C1 segment of cervical spinal cord (tissue), 14 donors: ENCODE measurements around the gene PTPRM.

Experiments used
- DNase-seq, 14 donors: peaks; one replicate each; lab custom pipeline; 2025; lab: John Stamatoyannopoulos, UW

PTPRM gene

DNA sequence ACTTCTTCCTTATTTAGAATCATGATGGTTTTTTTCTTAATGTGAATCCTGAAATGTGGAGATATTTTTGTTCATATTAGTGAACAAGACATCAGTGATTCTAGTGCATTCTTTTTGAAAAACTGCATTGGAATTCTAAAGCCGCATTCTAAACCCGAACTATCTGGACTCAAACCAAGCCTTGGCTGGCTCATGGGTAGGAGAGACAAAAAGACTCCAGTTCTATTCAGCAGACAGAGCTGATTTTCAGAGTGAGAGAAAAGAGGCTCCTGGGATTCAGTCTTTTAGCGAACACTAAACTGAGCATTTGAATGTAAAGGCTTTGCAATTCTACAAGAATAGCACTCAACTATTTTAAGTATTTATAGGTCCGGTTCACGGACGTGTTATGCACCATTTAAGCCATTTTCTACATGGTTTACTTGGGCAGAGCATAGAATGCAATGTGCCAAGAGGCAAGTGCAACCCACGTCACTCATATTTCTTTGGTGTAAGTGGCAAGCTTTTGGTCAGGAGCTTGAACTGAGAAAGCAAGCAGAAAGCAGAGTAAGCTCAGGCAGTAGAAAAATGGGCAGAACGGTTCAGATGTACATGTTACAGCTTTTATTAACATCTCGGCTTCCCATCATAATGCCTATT is 814.8 kb downstream of the PTPRM start:
- peak in 1 of 14 donors; percentile 19 for DNase-seq

GRCh38 chr18:8385400-8385799 is 818.3 kb downstream of the PTPRM start:
- DNase-seq = no peak

GRCh38 chr18:8386669-8387380 is 819.7 kb downstream of the PTPRM start:
- no peak for DNase-seq

- DNase-seq = peak in 7 of 14 donors; percentile 8 to 43 (median 28)
These were observed 822.5 kb downstream of the PTPRM start for GRCh38 chr18:8389391-8390340.

DNA sequence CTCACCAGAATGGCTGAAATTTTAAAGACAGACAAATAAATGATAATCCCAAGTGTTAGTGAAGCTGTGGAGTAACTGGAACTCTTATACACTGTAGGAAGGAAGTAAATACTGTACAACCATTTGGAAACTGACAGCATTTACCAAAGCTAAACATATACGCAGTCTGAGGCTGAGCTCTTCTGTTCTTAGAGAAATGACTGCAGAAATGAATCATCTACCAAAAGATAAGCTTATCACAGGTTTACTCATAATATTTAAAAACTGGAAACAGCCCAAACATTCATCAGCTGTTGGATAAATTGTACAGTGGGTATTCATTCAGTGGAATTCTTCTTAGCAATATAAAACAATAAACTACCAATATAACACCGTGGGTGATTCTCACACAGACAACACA is 824.0 kb downstream of the PTPRM start:
- DNase-seq = no peak

DNA sequence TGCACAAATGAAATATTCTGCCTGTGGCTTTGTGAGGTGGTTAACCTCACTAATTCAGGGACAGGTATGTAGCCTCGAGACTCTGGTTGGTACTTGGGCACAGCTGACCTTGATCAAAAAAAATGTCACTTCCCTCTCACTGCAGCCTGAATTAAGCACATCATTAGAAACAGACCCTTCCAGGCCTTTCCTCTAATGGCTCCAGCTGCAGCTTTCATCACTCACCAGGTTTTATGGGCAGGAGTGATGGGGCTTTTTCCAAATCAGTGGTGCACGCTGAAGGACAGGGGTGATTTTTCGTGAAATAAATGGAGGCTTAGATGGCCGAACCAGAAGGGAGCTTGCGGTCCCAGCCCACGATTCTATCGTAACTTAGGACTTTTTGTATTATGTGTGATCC is 829.1 kb downstream of the PTPRM start:
- DNase-seq = no peak

DNA sequence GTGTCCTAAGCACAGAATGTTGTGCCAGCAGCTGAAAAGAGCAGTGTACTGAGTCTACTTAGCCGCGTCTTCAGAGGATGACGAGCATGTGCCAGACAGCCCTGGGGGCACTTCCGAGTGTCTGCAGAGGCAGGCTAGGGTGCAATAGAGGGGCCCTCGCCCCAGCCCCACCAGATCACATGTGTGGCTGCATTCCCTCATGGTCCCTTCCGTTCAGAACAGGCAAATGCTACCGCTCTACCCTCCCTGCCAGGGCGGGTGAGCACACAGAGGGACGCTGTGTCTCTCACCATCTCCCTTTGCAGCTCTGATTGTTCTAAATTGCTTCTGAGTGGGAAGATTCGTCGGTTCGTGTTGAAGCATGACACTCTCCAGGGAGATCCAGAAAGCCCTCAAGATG is 829.9 kb downstream of the PTPRM start:
- DNase-seq = no peak

- DNase-seq = no peak
These were observed 832.0 kb downstream of the PTPRM start for GRCh38 chr18:8399138-8399537.

DNA sequence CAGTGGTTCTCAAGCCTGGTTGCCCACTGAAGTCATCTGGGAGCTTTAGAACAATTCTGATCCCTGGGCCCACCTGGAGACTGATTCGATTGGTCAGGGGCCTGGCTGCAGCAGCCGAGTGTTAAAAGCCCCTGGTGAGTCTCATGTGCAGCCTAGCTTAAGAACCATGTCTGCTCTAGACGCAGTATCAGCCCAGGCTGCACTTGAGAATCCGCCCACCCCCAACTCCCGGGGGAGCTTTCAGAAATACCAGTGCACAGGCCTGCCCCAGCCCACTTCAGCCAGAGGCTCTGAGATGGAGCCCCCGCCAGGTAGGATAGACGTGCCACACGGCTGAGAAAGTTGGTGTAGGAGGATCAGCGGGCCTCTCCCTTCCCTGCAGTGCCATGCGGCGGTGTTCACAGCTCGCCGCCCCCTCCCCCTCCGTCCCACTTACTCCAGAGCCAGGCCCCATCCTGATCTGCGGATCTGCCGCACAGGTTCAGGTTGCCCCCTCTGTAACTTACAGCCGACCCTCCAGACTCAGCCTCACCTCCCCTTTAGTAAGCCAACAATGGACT is 833.2 kb downstream of the PTPRM start:
- no peak for DNase-seq

DNA sequence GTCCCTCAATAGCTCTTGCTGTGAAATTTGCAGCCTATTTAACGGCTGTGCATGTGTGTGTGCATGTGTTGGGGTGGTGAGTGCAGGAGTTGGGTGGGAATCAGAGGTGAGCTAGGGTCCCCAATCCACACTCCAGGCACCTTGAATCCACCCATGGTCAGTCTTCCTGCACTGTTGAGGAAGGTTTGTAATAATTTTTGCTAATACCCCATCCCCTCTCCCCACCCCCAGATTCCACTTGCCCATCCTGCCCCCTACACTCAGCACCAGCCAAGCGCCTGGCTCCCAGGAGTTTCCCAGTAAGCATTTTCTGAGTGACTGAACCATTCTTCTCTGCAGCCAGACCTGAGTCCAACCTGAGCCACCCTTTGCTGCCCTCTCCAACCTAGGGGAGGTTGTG is 833.7 kb downstream of the PTPRM start:
- no peak for DNase-seq

DNA sequence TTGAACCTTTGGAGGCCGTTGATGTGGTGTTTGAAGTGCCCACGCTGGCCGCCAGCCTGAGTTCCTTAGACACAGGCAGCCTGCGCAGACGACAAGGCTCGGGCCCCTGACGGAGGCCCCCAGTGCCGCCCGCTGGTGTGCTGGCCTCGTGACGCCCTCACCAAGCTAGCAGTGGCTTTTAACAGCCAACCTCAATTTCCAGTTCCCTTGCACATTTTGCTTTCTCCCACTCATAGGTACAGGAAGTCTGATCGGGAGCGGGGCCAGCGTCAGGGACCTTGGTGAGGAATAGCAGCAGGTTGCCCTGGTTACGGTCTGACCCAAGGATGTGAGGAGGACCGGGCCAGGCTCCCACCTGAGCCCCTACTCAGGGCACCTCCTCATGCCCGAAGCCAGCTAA is 834.5 kb downstream of the PTPRM start:
- no peak for DNase-seq

DNA sequence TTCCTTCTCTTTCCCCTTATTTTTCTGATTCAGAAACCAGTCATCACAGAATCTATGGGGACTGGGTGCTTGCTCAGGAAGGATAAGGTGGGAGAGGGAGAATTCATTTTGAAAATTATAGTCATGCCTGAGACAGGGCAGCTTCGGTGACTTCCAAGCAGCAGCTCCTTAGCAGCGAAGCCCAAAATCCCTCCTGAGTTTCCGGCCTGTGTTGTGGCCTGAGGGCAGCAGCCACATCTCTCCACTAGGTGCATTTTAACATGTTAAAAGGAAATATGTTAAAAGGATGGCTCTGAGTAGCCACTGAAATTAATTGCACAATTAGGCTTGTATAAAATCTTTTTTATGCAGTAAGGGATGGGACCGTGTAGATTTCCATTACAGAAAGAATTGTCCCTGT is 835.1 kb downstream of the PTPRM start:
- no peak for DNase-seq

- DNase-seq = no peak
These were observed 836.6 kb downstream of the PTPRM start for GRCh38 chr18:8403713-8404112.

- DNase-seq = no peak
These were observed 839.2 kb downstream of the PTPRM start for GRCh38 chr18:8406186-8406867.

DNA sequence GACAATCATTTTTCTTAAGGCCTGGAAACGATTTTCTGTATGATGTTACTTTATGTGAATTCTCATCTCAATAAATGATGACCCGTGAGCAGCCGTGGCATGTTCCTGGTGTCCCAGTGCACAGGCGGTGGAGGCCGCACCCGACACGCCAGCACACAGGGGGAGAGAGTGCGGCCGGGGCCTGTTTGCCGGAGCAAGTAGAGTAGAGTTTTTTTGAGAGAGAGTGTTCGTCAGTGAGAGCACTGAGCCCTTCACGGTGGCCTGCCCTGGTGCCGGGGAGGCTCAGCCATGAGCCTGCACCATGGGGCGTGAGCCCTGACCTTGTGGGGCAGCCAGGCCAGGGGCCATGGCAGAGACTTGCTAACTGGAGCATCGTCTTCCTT is 839.7 kb downstream of the PTPRM start:
- DNase-seq = no peak

- no peak for DNase-seq
These were observed 842.0 kb downstream of the PTPRM start for GRCh38 chr18:8409151-8409550.

- no peak for DNase-seq
These were observed 844.4 kb downstream of the PTPRM start for GRCh38 chr18:8411492-8411891.

DNA sequence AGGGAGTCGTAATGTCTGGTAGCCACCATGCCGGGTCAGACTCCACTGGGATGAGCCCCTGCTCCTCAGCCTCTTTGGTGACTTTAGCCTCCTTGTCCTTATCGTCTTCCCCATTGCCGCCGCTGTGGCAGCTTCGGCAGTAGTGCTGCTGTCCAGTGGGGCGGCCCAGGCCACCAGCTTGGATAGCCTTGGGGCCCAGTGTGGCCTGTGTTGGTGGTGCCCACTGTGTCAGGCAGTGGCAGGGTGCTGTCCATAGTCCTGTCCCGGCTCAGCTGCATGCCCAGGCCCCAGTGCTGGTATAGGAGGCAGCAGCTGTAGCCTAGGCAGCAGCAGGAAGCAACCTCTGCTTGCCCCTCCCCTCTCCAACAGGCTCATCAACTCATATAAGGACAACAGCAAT is 845.0 kb downstream of the PTPRM start:
- DNase-seq = no peak

DNA sequence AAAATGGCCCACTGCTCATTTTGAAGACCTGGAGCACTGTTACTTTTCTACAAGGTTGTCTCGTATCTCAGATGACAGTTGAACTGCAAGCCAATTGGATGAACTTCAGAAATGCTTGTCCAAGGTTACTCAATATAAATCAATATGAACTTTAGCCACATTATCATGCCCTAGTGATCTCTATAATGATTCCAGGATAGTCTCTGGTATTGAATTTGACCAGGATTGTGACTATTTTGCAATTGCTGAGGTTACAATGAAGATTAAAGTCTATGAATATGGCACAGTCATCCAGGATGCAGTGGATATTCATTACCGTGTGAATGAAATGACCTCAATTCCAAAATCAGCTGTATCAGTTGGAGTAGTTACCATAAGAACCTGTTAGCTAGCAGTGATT is 846.1 kb downstream of the PTPRM start:
- DNase-seq = no peak

- DNase-seq = no peak
These were observed 846.6 kb downstream of the PTPRM start for GRCh38 chr18:8413751-8414150.

DNA sequence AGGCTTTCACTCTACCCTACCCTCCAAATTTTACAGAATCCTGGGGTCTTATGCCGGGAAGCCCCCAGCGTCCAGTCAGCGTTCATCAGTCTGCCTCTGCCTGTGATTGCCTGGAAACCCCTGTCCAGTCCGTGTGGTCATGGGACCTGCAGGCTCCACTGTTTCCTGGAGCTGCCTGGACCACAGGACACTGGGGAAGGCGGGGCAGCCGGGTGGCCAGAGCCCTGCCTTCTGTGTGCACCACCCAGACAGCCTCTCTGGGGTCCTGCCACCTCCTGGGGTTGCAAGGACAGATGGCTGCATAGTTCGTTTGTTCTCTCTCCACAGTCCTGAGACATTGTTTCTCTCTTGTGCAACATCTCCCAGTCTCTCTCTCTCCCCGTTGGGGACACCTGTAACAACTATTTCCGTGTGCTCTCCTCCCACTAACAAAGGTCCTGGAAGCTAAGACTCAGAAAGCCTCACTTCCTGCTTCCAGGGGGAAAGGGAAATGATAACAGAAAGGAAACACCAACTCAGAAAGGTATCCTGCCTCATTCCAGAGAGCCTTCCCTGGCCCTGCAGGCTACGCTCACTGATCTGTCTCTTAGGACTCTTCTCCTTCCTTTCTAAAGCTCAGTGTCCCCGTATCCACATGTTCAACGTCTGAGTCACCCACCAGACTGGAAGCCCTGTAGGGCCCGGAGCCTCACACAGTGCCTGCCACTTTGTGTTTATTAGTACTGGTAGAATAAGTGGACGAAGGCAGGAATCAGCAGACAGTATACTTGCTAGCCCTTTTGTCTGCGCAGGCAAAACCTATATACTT is 849.3 kb downstream of the PTPRM start:
- no peak for DNase-seq
